ENCODE results near the gene DNAI7. TPM values are rescaled to one million over a fixed set of nuclear protein-coding genes. Genes with fewer than 3 reads are reported as not detected.

The DNAI7 gene
- polyA plus RNA-seq, 3 donors = not detected

DNA sequence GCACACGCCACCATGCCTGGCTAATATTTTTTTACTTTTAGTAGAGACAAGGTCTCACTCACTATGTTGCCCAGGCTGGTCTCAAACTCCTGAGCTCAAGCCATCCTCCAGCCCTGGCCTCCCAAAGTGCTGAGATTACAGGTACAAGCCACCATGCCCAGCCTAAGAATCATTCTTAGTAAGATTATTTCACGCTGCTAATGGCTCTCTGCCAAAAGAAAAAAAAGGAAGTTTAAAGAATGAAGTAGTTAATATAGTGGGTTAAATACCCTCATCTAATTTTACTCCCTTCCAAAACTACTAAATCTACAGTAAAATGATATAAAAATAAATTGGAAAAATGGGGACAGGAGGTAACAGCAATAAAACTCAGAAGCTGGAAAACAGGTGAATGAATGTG, 2.6 kb upstream of the DNAI7 start:
- Histone ChIP-seq H3K36me3 (replicated peaks in 1 of 2; ENCODE audit: control insufficient read depth in 1 of 2, insufficient read depth in 2 of 2, low read length in 2 of 2) (peaks cover 0 to 5% of the 10 kb centered on the region in 2 donors), H3K4me1 (ENCODE audit: control insufficient read depth in 1 of 2, insufficient read depth in 2 of 2, low read length in 2 of 2) (peaks cover 14 to 20% of the 10 kb centered on the region in 2 donors), H3K4me2 (replicated peaks; ENCODE audit: extremely low read depth, low read length, poor library complexity, severe bottlenecking) (no peak overlapping the region), H3K27ac (ENCODE audit: low read depth in 1 of 2, low read length in 2 of 2) (no peak overlapping the region), H3K79me2 (ENCODE audit: insufficient read depth, low read length) (no peaks in the 10 kb centered on the region), H4K20me1 (ENCODE audit: insufficient read depth, low read length) (peaks cover 11% of the 10 kb centered on the region), H3K27me3 (ENCODE audit: control insufficient read depth in 2 of 2, insufficient read depth in 2 of 2, low read length in 2 of 2) (no peaks in the 10 kb centered on the region), H3K9me3 (replicated peaks in 1 of 2; ENCODE audit: control insufficient read depth in 1 of 2, insufficient read depth in 1 of 2, low read length in 2 of 2) (no peaks in the 10 kb centered on the region), H3K4me3 (replicated peaks in 1 of 3; ENCODE audit: low read depth in 2 of 3, low read length in 3 of 3) (no peak overlapping the region), H2AFZ (ENCODE audit: insufficient read depth, low read depth, low read length, poor library complexity, severe bottlenecking) (no peak overlapping the region), H3K9ac (ENCODE audit: insufficient read depth, low read length, poor library complexity, severe bottlenecking) (no peak overlapping the region)
- no CpG with 5 or more reads among the region's 2 CpGs for WGBS (ENCODE audit: insufficient coverage)
- Mint-ChIP-seq H3K27me3 (ENCODE audit: low read depth in 3 of 3) (peaks cover 0 to 2% (median 0%) of the 10 kb centered on the region in 3 donors), H3K27ac (no peak overlapping the region), H3K4me1 (peaks cover 24% of the 10 kb centered on the region), H3K9me3 (peaks cover 0 to 1% (median 0%) of the 10 kb centered on the region in 7 donors), H3K4me3 (no peak overlapping the region), H3K36me3 (peaks cover 10 to 26% of the 10 kb centered on the region in 2 donors)
- TF ChIP-seq, protein P1, sequence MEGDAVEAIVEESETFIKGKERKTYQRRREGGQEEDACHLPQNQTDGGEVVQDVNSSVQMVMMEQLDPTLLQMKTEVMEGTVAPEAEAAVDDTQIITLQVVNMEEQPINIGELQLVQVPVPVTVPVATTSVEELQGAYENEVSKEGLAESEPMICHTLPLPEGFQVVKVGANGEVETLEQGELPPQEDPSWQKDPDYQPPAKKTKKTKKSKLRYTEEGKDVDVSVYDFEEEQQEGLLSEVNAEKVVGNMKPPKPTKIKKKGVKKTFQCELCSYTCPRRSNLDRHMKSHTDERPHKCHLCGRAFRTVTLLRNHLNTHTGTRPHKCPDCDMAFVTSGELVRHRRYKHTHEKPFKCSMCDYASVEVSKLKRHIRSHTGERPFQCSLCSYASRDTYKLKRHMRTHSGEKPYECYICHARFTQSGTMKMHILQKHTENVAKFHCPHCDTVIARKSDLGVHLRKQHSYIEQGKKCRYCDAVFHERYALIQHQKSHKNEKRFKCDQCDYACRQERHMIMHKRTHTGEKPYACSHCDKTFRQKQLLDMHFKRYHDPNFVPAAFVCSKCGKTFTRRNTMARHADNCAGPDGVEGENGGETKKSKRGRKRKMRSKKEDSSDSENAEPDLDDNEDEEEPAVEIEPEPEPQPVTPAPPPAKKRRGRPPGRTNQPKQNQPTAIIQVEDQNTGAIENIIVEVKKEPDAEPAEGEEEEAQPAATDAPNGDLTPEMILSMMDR (IDR thresholded peaks at IDR 0.05) = no peak
- peak in 1 of 3 donors; percentile 6 for DNase-seq
- intact Hi-C loops (cut with micrococcal nuclease) = loop anchor here in 1 of 2 donors (10.0 kb wide), 1 partner anchor 47 kb away; no protein-coding TSS in a partner anchor

GRCh38 chr12:25194722-25195055, 271 bp downstream of the DNAI7 start:
- H3K4me3 ChIP-seq (replicated peaks in 1 of 3; ENCODE audit: low read depth in 2 of 3, low read length in 3 of 3) = peak overlapping the region; percentile 82 to 90 (median 89)
- H3K27me3 ChIP-seq (ENCODE audit: control insufficient read depth in 2 of 2, insufficient read depth in 2 of 2, low read length in 2 of 2) = no peaks in the 10 kb centered on the region
- peak overlapping the region; percentile 85 for H3K9ac ChIP-seq (ENCODE audit: insufficient read depth, low read length, poor library complexity, severe bottlenecking)
- H3K36me3 Mint-ChIP-seq = peaks cover 2 to 4% of the 10 kb centered on the region in 2 donors
- peak overlapping the region; percentile 78 to 91 for H3K27ac ChIP-seq (ENCODE audit: low read depth in 1 of 2, low read length in 2 of 2)
- H3K79me2 ChIP-seq (ENCODE audit: insufficient read depth, low read length) = no peaks in the 10 kb centered on the region
- DNase-seq = no peak
- H3K4me1 Mint-ChIP-seq = peaks cover 24% of the 10 kb centered on the region
- peak overlapping the region; percentile 78 for H3K4me2 ChIP-seq (replicated peaks; ENCODE audit: extremely low read depth, low read length, poor library complexity, severe bottlenecking)
- peak overlapping the region; percentile 86 for H2AFZ ChIP-seq (ENCODE audit: insufficient read depth, low read depth, low read length, poor library complexity, severe bottlenecking)
- H4K20me1 ChIP-seq (ENCODE audit: insufficient read depth, low read length) = no peaks in the 10 kb centered on the region
- H3K9me3 ChIP-seq (replicated peaks in 1 of 2; ENCODE audit: control insufficient read depth in 1 of 2, insufficient read depth in 1 of 2, low read length in 2 of 2) = no peaks in the 10 kb centered on the region
- WGBS (ENCODE audit: insufficient coverage) = 3% methylated on average over 5 of the region's 11 CpGs
- H3K36me3 ChIP-seq (replicated peaks in 1 of 2; ENCODE audit: control insufficient read depth in 1 of 2, insufficient read depth in 2 of 2, low read length in 2 of 2) = no peaks in the 10 kb centered on the region
- H3K27ac Mint-ChIP-seq = peak overlapping the region; percentile 93 to 99 (median 97)
- intact Hi-C loops (cut with micrococcal nuclease) = loop anchor here in 1 of 2 donors (10.0 kb wide), 1 partner anchor 50 kb away; no protein-coding TSS in a partner anchor
- peaks cover 0 to 2% (median 1%) of the 10 kb centered on the region in 3 donors for H3K27me3 Mint-ChIP-seq (ENCODE audit: low read depth in 3 of 3)
- H3K9me3 Mint-ChIP-seq = peaks cover 0 to 1% (median 0%) of the 10 kb centered on the region in 7 donors
- H3K4me3 Mint-ChIP-seq = peak overlapping the region; percentile 97 to 99
- TF ChIP-seq, protein P1 (IDR thresholded peaks at IDR 0.05) = no peak
- peaks cover 14 to 20% of the 10 kb centered on the region in 2 donors for H3K4me1 ChIP-seq (ENCODE audit: control insufficient read depth in 1 of 2, insufficient read depth in 2 of 2, low read length in 2 of 2)

Measured in CD14-positive monocyte (primary cell).